Measurements from ENCODE around the gene CACNG4.
"Not testable (repeated sequence)": the region's sequence is repeated elsewhere in the genome, so short reads cannot be mapped to it uniquely, and the experiment has no call there.

CACNG4 gene

GRCh38 chr17:67035131-67036083 is 70.9 kb downstream of the CACNG4 start:
- Histone ChIP-seq H3K9me3 (ENCODE audit: control insufficient read depth, insufficient read depth, low read length) (no peaks in the 10 kb centered on the region), H3K9ac (ENCODE audit: low read depth, low read length) (no peak overlapping the region), H3K36me3 (ENCODE audit: insufficient read depth, low read length) (no peaks in the 10 kb centered on the region), H3K4me1 (ENCODE audit: insufficient read depth, low read length) (no peaks in the 10 kb centered on the region)

GRCh38 chr17:67038861-67039365 is 74.4 kb downstream of the CACNG4 start:
- Histone ChIP-seq H3K9ac (ENCODE audit: low read depth, low read length) (no peak overlapping the region), H3K36me3 (ENCODE audit: insufficient read depth, low read length) (no peaks in the 10 kb centered on the region), H3K4me1 (ENCODE audit: insufficient read depth, low read length) (no peaks in the 10 kb centered on the region), H3K9me3 (ENCODE audit: control insufficient read depth, insufficient read depth, low read length) (no peaks in the 10 kb centered on the region)

DNA sequence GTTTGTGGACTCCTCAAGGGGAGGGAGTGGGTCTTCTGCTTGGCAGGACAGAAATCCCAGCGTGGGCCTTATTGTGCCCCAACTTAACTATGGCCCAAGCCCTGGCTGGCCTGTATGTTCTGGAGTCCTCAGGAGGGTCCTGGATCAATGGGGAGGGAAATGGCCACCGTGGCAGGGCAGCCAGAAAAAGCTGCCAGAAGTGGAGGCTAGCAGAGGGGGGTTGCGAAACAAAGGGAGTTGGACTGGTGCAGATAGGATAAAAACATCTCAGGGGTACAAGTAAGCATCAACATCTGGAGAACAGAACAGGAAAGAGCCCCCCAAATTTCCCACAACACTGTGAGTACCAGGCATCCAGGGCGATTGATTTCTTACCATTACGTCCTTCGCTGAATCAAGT is 76.1 kb downstream of the CACNG4 start:
- Histone ChIP-seq H3K9ac (ENCODE audit: low read depth, low read length) (no peak overlapping the region), H3K36me3 (ENCODE audit: insufficient read depth, low read length) (no peaks in the 10 kb centered on the region), H3K4me1 (ENCODE audit: insufficient read depth, low read length) (no peaks in the 10 kb centered on the region), H3K9me3 (ENCODE audit: control insufficient read depth, insufficient read depth, low read length) (no peaks in the 10 kb centered on the region)

DNA sequence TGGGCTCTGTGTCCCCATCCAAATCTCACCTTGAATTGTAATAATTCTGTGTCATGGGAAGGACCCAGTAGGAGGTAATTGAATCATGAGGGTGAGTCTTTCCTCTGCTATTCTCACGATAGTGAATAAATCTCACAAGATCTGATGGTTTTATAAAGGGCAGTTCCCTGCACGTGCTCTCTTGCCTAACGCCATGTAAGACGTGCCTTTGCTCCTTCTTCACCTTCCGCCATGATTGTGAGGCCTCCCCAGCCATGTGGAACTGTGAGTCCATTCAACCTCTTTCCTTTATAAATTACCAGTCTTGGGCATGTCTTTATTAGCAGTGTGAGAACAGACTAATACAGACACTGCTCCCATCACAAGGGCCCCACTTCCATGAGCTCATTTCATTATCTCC is 76.6 kb downstream of the CACNG4 start:
- H3K9ac ChIP-seq (ENCODE audit: low read depth, low read length); H3K4me1 ChIP-seq (ENCODE audit: insufficient read depth, low read length); H3K36me3 ChIP-seq (ENCODE audit: insufficient read depth, low read length); H3K9me3 ChIP-seq (ENCODE audit: control insufficient read depth, insufficient read depth, low read length): not testable (repeated sequence)

- no peak overlapping the region for H3K9ac ChIP-seq (ENCODE audit: low read depth, low read length)
- no peaks in the 10 kb centered on the region for H3K4me1 ChIP-seq (ENCODE audit: insufficient read depth, low read length)
- no peaks in the 10 kb centered on the region for H3K9me3 ChIP-seq (ENCODE audit: control insufficient read depth, insufficient read depth, low read length)
- no peaks in the 10 kb centered on the region for H3K36me3 ChIP-seq (ENCODE audit: insufficient read depth, low read length)
Measured at GRCh38 chr17:67041531-67041930, 77.0 kb downstream of the CACNG4 start.

DNA sequence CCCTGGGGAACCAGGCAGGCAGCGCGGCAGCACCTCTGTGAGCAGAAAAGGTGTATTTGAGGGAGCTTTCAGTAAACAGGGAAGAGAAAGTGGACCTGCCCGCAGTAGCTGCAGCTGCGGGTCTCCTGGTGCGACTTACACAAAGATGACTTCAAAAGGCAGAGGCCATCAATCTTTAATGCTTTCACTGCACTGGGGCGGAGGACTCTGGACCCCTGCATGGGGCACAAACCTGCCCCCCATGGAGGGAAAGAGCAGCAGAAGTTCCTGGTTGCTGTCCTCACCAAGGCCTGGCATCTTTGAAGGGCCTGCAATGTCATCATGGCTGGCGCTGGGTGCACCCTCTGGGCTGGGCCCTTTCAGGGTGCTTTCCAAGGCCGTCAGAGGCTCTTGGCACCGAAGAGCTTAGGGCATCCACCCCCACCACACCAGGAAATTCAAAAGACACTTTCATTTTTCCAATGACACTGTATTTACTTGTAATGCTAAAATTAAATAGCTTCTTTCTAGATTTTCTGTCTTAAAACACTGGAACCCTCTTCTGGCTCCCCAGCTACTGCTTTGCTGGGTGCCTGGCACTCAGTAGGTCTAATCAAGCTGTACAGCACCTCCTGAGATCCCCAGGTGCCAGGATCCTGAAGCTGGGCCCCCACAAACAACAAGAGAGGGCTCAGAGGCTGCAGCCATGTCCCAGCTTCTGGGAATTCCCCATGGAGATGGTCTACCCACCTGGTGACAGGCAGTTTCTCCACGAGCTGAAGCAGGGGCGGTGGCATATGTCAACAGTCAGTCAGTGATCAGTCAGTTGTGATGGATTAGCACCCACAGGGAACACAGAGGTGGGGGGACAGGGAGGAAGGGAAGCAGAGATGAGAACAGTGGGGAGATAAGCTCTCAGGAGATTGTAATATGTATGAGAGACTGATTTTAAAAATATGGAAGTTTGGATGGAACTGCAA is 77.7 kb downstream of the CACNG4 start:
- H3K4me1 ChIP-seq (ENCODE audit: insufficient read depth, low read length) = no peaks in the 10 kb centered on the region
- H3K9ac ChIP-seq (ENCODE audit: low read depth, low read length) = no peak overlapping the region
- no peaks in the 10 kb centered on the region for H3K9me3 ChIP-seq (ENCODE audit: control insufficient read depth, insufficient read depth, low read length)
- no peaks in the 10 kb centered on the region for H3K36me3 ChIP-seq (ENCODE audit: insufficient read depth, low read length)

DNA sequence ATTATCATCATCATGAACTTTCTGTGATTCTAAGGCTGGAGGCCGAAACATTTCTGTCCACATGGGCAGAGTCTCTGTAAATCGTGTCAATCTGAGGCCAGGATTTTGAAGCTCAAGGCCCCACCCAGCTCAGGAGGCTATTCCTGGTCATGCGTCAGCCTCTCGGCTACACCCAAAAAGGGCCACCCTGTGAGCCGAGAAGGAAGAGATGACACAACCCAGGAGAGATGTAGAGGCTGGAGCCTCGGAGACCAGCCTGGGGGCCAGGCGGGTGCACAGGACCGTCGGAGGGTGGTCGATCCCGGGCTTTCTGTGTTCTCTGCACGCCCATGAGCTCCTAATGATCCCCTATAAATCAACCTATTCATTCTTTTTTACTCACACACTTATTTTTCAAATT is 78.8 kb downstream of the CACNG4 start:
- no peaks in the 10 kb centered on the region; the same call in 1 of the 2 replicates for H3K36me3 ChIP-seq (ENCODE audit: insufficient read depth, low read length)
- H3K9ac ChIP-seq (ENCODE audit: low read depth, low read length) = no peak overlapping the region
- H3K4me1 ChIP-seq (ENCODE audit: insufficient read depth, low read length) = no peaks in the 10 kb centered on the region
- peaks cover 7% of the 10 kb centered on the region for H3K9me3 ChIP-seq (ENCODE audit: control insufficient read depth, insufficient read depth, low read length)

DNA sequence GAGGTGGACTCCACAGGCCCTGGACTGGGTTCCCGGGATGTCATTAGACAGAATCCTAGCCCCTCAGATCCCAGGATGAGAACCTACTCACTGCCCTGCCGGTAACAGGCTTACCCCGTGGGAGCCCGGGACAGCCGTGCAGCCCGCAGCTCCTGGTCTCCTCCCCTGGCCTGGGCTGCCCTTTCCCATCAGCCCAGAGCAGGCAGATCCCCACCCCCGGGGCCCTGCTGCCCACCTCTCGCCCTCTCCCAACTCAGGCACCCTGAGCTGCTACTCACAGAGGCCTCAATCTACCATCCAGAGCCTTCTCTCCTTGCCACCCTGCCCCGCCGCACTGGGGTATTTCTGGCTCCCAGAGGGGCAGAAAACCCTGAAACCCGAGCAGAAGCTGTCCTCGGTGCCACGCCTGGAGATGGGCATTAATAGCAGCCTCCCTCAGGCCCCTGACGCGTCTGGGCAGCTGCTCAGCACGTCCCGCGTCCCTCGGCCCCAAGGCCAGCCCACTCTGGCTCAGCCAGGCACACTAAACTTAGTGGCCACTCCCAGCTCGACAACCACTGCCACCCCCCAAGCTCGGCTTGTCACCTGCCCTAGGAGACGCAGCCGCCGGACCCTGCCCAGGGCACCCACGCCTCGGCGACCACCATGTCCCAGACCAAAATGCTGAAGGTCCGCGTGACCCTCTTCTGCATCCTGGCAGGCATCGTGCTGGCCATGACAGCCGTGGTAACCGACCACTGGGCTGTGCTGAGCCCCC is 79.7 kb downstream of the CACNG4 start, which contains the start of gene CACNG1:
CACNG1 (plus strand) TSS at position 539 of the 757 bp plus-strand sequence; CDS start at position 646, 107 bp downstream.
- Histone ChIP-seq H3K9ac (ENCODE audit: low read depth, low read length) (no peak within 1 kb of the TSS), H3K9me3 (ENCODE audit: control insufficient read depth, insufficient read depth, low read length) (peaks cover 8% of the 10 kb centered on the region), H3K36me3 (ENCODE audit: insufficient read depth, low read length) (no peaks in the 10 kb centered on the region; the same call in 1 of the 2 replicates), H3K4me1 (ENCODE audit: insufficient read depth, low read length) (no peaks in the 10 kb centered on the region)

GRCh38 chr17:67044940-67045339 is 80.4 kb downstream of the CACNG4 start:
- H3K9me3 ChIP-seq (ENCODE audit: control insufficient read depth, insufficient read depth, low read length) = peaks cover 11% of the 10 kb centered on the region
- H3K9ac ChIP-seq (ENCODE audit: low read depth, low read length) = no peak overlapping the region
- H3K36me3 ChIP-seq (ENCODE audit: insufficient read depth, low read length) = no peaks in the 10 kb centered on the region; the same call in 1 of the 2 replicates
- H3K4me1 ChIP-seq (ENCODE audit: insufficient read depth, low read length) = no peaks in the 10 kb centered on the region

- Histone ChIP-seq H3K9ac (ENCODE audit: low read depth, low read length) (no peak overlapping the region), H3K36me3 (ENCODE audit: insufficient read depth, low read length) (no peaks in the 10 kb centered on the region; the same call in 1 of the 2 replicates), H3K9me3 (ENCODE audit: control insufficient read depth, insufficient read depth, low read length) (peaks cover 11% of the 10 kb centered on the region), H3K4me1 (ENCODE audit: insufficient read depth, low read length) (no peaks in the 10 kb centered on the region)
Measured at GRCh38 chr17:67046398-67046797, 81.9 kb downstream of the CACNG4 start.

GRCh38 chr17:67047382-67047781 is 82.9 kb downstream of the CACNG4 start:
- no peaks in the 10 kb centered on the region for H3K4me1 ChIP-seq (ENCODE audit: insufficient read depth, low read length)
- peaks cover 11% of the 10 kb centered on the region for H3K9me3 ChIP-seq (ENCODE audit: control insufficient read depth, insufficient read depth, low read length)
- H3K36me3 ChIP-seq (ENCODE audit: insufficient read depth, low read length) = no peaks in the 10 kb centered on the region; the same call in 1 of the 2 replicates
- H3K9ac ChIP-seq (ENCODE audit: low read depth, low read length) = no peak overlapping the region

- peaks cover 11% of the 10 kb centered on the region for H3K9me3 ChIP-seq (ENCODE audit: control insufficient read depth, insufficient read depth, low read length)
- H3K4me1 ChIP-seq (ENCODE audit: insufficient read depth, low read length) = no peaks in the 10 kb centered on the region
- no peaks in the 10 kb centered on the region; the same call in 1 of the 2 replicates for H3K36me3 ChIP-seq (ENCODE audit: insufficient read depth, low read length)
- H3K9ac ChIP-seq (ENCODE audit: low read depth, low read length) = no peak overlapping the region
Measured at GRCh38 chr17:67049025-67049739, 84.7 kb downstream of the CACNG4 start.

GRCh38 chr17:67050066-67050465 is 85.6 kb downstream of the CACNG4 start:
- H3K36me3 ChIP-seq (ENCODE audit: insufficient read depth, low read length) = no peaks in the 10 kb centered on the region; the same call in 1 of the 2 replicates
- no peak overlapping the region for H3K9ac ChIP-seq (ENCODE audit: low read depth, low read length)
- H3K4me1 ChIP-seq (ENCODE audit: insufficient read depth, low read length) = no peaks in the 10 kb centered on the region
- H3K9me3 ChIP-seq (ENCODE audit: control insufficient read depth, insufficient read depth, low read length) = peaks cover 11% of the 10 kb centered on the region

All from ES-I3 (cell line).